Thoracic aorta (tissue), 2 donors: Measurements from ENCODE around the gene ZCCHC7. TPM values are rescaled to one million over a fixed set of nuclear protein-coding genes. Genes with fewer than 3 reads are reported as not detected.

Source experiments
- ATAC-seq: fragments of 150-250 bp; one replicate; pipeline ENCODE4 v1.8.0; 2017; ENCODE audit warnings: low read depth; ENCODE audit not compliant: insufficient number of reproducible peaks, low FRiP score
- DNase-seq: peaks from one replicate; pipeline ENCODE4 v3.0.0-alpha.2; 2020; ENCODE audit warnings: low spot score
- H3K27ac ChIP-seq, 2 donors: fragments of 200-600 bp; sonication (generic); 1 replicate in 1 of 2; 2 replicates in 1 of 2; pipeline ENCODE4 v1.5.1; 2016; ENCODE audit warnings: mild to moderate bottlenecking in 2 of 2, moderate library complexity in 2 of 2
- H3K27me3 ChIP-seq: fragments of 200-600 bp; sonication (generic); replicated peaks from 2 replicates; pipeline ENCODE4 v1.6.0; 2016; ENCODE audit warnings: mild to moderate bottlenecking; ENCODE audit not compliant: insufficient read depth
- H3K36me3 ChIP-seq: fragments of 200-600 bp; sonication (generic); one replicate; pipeline ENCODE4 v1.5.1; 2016
- H3K4me1 ChIP-seq, 2 donors: fragments of 200-600 bp; sonication (generic); 1 replicate in 1 of 2; 2 replicates in 1 of 2; pipeline versions ENCODE4 v1.5.1 to v1.6.0; 2016; ENCODE audit warnings: low read depth in 2 of 2, mild to moderate bottlenecking in 1 of 2; ENCODE audit not compliant: control insufficient read depth in 1 of 2
- H3K4me3 ChIP-seq: fragments of 200-600 bp; sonication (generic); 2 replicates; pipeline ENCODE4 v1.5.1; 2016; ENCODE audit warnings: mild to moderate bottlenecking
- H3K9me3 ChIP-seq: fragments of 200-600 bp; sonication (generic); 2 replicates; pipeline ENCODE4 v1.5.1; 2016
- total RNA-seq, 2 donors: library from RNA; depleted of rRNA; stranded (reverse); fragments of >200 nt; gene quantifications; one replicate each; pipeline versions ENCODE4 v1.1.0 to v1.2.3, GENCODE V29; 2016
- TF ChIP-seq, protein P1 (sequence below): fragments of 200-600 bp; sonication (generic); IDR thresholded peaks from one replicate; pipeline ENCODE4 v1.5.1; 2019; ENCODE audit warnings: antibody characterized with exemption

Gene ZCCHC7
- total RNA-seq, 2 donors from 2014 or later, result 13.8 to 19.5 TPM

DNA sequence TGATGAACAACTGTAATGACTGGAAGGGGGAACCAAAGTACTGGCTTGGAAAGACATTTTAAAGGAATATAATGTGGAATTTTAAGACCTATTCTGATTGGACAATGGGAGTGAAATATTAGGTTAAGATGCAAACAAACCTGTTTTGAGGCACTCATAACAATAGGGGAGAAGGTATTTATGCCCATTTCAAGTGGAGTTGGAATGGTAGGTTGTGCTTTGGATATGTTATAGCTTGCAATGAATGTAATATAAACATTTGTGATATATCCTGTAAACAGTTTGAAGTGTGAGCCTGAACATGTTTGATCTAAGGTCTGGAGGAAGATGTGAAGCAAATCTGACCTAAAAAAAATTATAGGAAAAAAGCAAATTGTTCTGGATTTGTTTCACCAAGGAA lies 172.5 kb downstream of the ZCCHC7 start:
- H3K4me1 ChIP-seq, result peaks cover 6 to 7% of the 10 kb centered on the region in 2 donors
- no peak for DNase-seq
- no peak for ATAC-seq
- no peaks in the 10 kb centered on the region for H3K9me3 ChIP-seq
- no peaks in the 10 kb centered on the region for H3K27me3 ChIP-seq
- no peak overlapping the region for H3K27ac ChIP-seq
- TF ChIP-seq, protein P1, sequence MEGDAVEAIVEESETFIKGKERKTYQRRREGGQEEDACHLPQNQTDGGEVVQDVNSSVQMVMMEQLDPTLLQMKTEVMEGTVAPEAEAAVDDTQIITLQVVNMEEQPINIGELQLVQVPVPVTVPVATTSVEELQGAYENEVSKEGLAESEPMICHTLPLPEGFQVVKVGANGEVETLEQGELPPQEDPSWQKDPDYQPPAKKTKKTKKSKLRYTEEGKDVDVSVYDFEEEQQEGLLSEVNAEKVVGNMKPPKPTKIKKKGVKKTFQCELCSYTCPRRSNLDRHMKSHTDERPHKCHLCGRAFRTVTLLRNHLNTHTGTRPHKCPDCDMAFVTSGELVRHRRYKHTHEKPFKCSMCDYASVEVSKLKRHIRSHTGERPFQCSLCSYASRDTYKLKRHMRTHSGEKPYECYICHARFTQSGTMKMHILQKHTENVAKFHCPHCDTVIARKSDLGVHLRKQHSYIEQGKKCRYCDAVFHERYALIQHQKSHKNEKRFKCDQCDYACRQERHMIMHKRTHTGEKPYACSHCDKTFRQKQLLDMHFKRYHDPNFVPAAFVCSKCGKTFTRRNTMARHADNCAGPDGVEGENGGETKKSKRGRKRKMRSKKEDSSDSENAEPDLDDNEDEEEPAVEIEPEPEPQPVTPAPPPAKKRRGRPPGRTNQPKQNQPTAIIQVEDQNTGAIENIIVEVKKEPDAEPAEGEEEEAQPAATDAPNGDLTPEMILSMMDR, result no peak
- no peak overlapping the region for H3K4me3 ChIP-seq
- no peaks in the 10 kb centered on the region for H3K36me3 ChIP-seq

DNA sequence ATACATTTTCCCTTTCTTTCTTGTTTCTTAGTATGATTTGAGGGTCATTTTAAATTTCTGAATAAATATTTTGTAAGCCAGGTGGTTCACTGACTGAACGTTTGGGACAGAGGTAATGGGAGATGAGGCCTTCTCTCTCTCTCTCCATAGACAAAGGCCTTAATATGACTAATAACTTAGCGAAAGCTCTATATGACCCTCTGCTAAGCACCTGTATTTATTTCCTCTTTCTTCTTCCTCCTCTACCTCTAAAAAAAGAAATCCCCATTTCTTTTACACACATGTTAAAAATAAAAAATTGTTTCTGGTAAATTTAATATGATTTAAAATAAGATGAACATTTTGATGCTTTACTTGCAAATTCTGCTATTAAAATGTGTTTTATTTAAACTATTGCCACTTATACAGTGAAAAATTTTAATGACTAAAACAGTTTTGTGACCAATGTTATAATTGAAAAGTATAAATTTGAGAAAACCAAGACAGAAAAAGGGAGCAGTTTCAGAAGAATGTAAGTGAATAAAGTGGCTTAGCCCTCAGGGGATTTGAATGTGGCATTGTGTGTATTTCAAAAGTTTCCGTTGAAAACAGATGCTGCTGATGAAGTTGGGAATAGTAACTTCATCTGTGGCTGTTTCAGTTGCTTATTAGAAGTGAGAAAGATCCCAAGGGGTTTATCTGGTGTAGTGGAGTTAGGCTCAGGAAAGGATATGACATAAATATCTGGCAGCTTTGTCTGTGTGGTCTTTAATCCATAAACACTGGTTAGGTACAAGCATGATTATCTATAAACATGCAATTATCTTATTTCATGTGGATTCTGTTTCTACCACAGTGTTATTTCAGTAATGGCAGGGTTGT lies 173.5 kb downstream of the ZCCHC7 start:
- DNase-seq (no peak), ATAC-seq (no peak)
- peaks cover 6 to 7% of the 10 kb centered on the region in 2 donors for H3K4me1 ChIP-seq
- no peak overlapping the region for H3K4me3 ChIP-seq
- TF ChIP-seq, protein P1, result no peak
- H3K36me3 ChIP-seq, result no peaks in the 10 kb centered on the region
- no peaks in the 10 kb centered on the region for H3K9me3 ChIP-seq
- no peaks in the 10 kb centered on the region for H3K27me3 ChIP-seq
- no peak overlapping the region for H3K27ac ChIP-seq

DNA sequence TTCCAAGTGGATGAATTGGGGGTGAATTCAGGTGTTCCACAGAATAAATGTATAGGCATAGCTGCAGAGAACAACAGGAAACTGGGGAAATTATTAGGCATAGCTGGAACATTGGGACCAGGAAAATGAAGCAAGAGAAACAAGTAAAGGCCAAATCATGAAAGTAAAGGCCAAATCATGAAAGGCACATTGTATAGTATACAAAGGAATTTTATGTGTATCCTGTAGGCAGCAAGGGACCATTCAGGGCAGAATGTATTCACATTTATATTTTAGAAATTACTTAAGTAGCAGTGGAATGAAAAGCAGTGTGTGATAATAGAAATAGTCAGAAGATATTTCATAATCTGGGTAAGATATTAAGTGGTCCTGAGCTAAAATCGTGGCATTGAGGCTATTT lies 174.8 kb downstream of the ZCCHC7 start:
- H3K36me3 ChIP-seq, result no peaks in the 10 kb centered on the region
- ATAC-seq (no peak), DNase-seq (no peak)
- TF ChIP-seq, protein P1, result no peak
- peaks cover 6 to 7% of the 10 kb centered on the region in 2 donors for H3K4me1 ChIP-seq
- H3K27me3 ChIP-seq, result no peaks in the 10 kb centered on the region
- H3K27ac ChIP-seq, result no peak overlapping the region
- no peaks in the 10 kb centered on the region for H3K9me3 ChIP-seq
- H3K4me3 ChIP-seq, result no peak overlapping the region

DNA sequence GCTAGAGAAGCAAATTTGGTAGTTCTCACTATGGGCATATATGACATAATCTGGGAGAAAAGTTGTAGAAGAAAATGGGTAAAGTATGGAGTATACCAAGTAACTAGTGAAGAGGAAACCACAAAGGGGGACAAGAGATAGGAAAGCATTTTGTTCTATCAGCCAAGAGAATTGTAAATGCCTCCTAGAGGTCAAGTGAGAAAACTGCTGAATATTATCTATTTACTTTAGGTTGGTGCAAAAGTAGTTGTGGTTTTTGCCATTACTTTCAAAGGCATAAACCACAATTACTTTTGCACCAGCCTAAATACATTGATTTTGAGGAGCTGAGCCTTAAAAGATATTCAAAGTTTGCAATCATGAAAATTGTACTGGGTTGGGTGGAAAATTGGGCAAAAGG lies 175.4 kb downstream of the ZCCHC7 start:
- no peaks in the 10 kb centered on the region for H3K9me3 ChIP-seq
- DNase-seq (no peak), ATAC-seq (no peak)
- TF ChIP-seq, protein P1, result no peak
- no peak overlapping the region for H3K4me3 ChIP-seq
- no peaks in the 10 kb centered on the region for H3K27me3 ChIP-seq
- H3K27ac ChIP-seq, result no peak overlapping the region
- H3K4me1 ChIP-seq, result peaks cover 7 to 8% of the 10 kb centered on the region in 2 donors
- H3K36me3 ChIP-seq, result no peaks in the 10 kb centered on the region

DNA sequence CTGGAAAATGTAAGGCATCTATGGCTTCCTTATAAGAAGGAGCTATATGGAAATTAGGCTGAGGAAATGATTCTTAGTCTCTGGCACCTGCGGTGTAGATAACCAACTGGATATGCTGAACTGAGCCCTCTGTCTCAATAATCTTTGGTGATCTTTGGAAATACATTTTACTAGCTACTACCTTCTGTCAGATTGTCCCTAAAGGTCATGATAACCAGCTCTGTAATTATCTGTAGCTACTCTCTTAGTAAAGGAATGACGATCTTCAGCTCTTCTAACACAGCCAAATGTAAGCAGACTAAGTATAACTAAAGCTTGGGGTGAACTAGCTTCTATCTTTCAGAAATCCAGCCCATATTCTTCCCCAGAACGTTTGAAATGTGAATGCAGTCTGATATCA lies 177.2 kb downstream of the ZCCHC7 start:
- no peak for ATAC-seq
- Histone ChIP-seq H3K27ac (no peak overlapping the region), H3K27me3 (no peaks in the 10 kb centered on the region), H3K9me3 (no peaks in the 10 kb centered on the region), H3K36me3 (no peaks in the 10 kb centered on the region), H3K4me3 (no peak overlapping the region), H3K4me1 (peaks cover 5 to 7% of the 10 kb centered on the region in 2 donors)
- no peak for DNase-seq
- TF ChIP-seq, protein P1, result no peak
